GM12865 (cell line): ENCODE data around the gene KATNB1.

Source experiments
- DNase-seq: peaks from one replicate; pipeline ENCODE4 v3.0.0; 2010; ENCODE audit warnings: low read depth
- H3K4me3 ChIP-seq: 2 replicates; pipeline ENCODE4 v1.5.1; 2011; ENCODE audit warnings: mild to moderate bottlenecking, low read depth, low read length, control low read depth
- CTCF ChIP-seq: IDR thresholded peaks from 2 replicates; pipeline ENCODE4 v1.5.1; 2011; ENCODE audit warnings: low read length, control low read depth, low read depth, inconsistent platforms; ENCODE audit not compliant: insufficient read depth; ENCODE audit errors: missing control alignments

KATNB1 gene

DNA sequence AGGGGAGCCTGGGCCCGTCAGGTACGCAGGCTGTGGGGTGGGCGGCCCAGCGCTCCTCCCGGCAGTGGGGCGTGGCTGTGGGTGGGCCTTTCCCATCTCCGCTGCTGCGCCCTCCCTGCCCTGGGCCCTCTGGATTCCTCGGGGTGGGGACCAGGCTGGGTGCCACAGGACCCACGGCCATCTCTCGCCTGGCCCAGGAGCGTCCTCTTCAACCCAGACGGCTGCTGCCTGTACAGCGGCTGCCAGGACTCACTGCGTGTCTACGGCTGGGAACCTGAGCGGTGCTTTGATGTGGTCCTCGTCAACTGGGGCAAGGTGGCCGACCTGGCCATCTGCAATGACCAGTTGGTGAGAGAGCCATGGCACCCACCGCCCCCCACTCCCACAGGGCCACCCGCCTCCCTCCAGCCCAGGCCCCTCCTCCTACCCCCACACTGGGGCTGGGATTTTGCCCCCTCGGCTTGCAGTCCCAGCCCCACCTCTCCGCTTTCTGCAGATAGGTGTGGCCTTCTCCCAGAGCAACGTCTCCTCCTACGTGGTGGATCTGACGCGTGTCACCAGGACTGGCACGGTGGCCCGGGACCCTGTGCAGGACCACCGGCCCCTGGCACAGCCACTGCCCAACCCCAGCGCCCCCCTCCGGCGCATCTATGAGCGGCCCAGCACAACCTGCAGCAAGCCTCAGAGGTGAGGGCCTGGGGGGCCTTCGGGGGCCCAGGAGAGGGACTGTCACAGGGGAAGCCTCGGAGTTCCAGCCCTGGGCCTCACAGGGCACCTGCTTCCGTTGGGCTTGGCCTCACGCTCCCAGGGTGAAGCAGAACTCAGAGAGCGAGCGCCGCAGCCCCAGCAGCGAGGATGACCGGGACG, 17.2 kb downstream of the KATNB1 start:
- H3K4me3 ChIP-seq: no peak overlapping the region
- TF ChIP-seq CTCF: no peak
- DNase-seq: no peak

- DNase-seq: no peak
- no peak overlapping the region for H3K4me3 ChIP-seq
- TF ChIP-seq CTCF: no peak
These were observed 18.1 kb downstream of the KATNB1 start for GRCh38 chr16:57753448-57754353.

DNA sequence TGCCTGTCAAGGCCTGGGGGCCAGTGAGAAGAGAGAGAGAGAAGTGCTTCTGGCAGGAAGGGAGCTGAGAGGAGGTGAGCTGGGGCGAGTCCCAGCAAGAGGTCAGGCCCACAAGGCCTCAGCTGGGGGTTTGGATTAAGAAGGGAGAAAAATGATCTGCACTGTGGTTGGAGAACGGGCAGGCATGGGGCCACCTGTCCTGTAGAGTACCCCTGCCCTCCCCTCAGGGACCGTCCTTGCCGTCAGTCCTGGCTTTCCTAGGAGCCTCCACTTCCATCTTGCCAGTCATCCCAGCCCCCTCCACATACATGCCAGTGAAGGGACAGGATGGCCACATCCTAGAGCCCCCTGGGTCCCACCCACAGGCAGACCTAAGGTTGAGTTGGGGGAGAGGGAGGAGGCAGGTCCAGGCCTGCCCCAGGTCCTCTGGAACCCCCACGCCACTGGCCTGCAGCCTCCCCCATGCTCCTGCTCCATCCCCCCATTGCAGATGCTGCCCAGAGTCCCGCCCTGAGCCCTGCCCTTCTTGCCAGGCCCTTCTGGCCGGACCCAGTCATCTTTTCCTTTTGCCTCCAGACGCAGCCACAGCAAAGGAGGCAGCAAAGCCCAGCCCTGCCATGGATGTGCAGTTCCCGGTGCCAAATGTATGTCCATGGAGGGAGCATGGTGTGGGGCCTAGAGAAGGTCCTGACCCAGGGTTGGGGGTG, 18.9 kb downstream of the KATNB1 start:
- no peak for DNase-seq
- TF ChIP-seq CTCF: no peak

DNA sequence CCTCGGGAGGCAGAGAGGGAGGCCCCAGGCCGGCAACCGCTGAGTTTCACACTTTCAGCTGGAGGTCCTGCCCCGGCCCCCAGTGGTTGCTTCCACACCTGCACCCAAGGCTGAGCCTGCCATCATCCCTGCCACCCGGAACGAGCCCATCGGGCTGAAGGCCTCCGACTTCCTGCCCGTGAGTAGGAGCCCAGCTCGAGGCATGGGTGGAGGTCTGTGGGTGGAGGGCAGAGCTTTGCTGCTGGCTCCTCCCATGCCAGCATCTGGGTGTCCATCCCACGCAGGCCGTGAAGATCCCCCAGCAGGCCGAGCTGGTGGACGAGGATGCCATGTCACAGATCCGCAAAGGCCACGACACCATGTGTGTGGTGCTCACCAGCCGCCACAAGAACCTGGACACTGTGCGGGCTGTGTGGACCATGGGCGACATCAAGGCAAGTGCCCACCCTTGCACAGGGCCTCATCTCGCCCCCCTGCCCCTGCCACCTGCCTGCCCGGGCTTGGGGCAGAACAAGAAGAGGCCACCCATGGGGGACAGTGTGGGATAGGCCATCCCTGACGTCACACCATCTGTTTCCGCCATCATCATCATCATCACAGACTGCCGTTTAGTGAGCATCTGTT, 19.6 kb downstream of the KATNB1 start:
- peak; percentile 5 for TF ChIP-seq CTCF
- no peak for DNase-seq
- H3K4me3 ChIP-seq: no peak overlapping the region

More for the DNA sequence above, 18.9 kb downstream of the KATNB1 start:
- H3K4me3 ChIP-seq: no peak overlapping the region

DNA sequence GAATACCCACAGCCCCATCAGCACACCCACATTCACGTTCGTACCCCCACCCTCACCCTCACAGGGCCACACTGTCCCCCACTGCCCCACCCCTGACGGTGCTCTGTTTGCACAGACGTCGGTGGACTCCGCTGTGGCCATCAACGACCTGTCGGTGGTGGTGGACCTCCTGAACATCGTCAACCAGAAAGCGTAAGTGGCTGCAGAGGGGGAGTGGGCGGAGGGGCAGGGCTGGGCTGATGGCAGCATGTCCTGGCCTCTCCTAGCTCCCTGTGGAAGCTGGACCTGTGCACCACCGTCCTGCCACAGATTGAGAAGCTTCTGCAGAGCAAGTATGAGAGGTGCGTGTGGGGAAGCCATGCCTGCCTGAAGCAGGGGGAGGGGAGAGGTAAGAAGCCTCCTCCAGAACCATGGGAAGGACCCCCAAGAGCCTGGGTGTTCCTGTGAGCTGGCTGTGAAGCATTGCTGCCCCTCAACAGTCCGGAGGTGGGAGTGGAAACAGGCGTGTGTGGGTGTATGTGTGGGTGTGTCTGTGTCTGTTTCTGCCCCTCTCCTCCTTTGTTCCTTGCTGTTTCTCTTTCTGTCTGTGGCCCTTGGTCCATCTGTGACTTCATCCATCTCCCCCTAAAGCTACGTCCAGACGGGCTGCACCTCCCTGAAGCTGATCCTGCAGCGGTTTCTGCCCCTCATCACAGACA, 20.3 kb downstream of the KATNB1 start:
- no peak overlapping the region for H3K4me3 ChIP-seq
- no peak for TF ChIP-seq CTCF
- DNase-seq: no peak
